Heart left ventricle (tissue), 16 donors: ENCODE measurements around the gene KRT86. TPM values are rescaled to one million over a fixed set of nuclear protein-coding genes. Genes with fewer than 3 reads are reported as not detected.

Experiments used
- ATAC-seq, 4 donors: fragments of 200-7000 bp; cut with Tn5 transposase; one replicate each; pipeline ENCODE4 v1.9.1; 2020 to 2022; ENCODE audit warnings: moderate library complexity in 4 of 4, mild to moderate bottlenecking in 3 of 4, moderate number of reproducible peaks in 1 of 4
- DNase-seq, 5 donors: peaks; one replicate each; pipeline ENCODE4 v3.0.0-alpha.2; 2020
- H3K27ac ChIP-seq, 12 donors: fragments of 200-600 bp; sonication (generic) in 4 of 12; one replicate each; pipeline versions ENCODE4 v1.5.0 to v1.8.0; 2016 to 2022; ENCODE audit warnings: mild to moderate bottlenecking in 2 of 12
- H3K27me3 ChIP-seq, 9 donors: fragments of 200-600 bp; sonication (generic) in 2 of 9; one replicate each; pipeline versions ENCODE4 v1.5.1 to v1.8.0; 2016 to 2022; ENCODE audit warnings: mild to moderate bottlenecking in 3 of 9
- H3K36me3 ChIP-seq, 9 donors: fragments of 200-600 bp; sonication (generic) in 2 of 9; one replicate each; pipeline versions ENCODE4 v1.5.0 to v1.8.0; 2018 to 2022; ENCODE audit warnings: mild to moderate bottlenecking in 2 of 9
- H3K4me1 ChIP-seq, 12 donors: fragments of 200-600 bp; sonication (generic) in 4 of 12; one replicate each; pipeline versions ENCODE4 v1.5.0 to v1.8.0; 2016 to 2022; ENCODE audit warnings: mild to moderate bottlenecking in 3 of 12
- H3K4me3 ChIP-seq, 12 donors: fragments of 200-600 bp; sonication (generic) in 4 of 12; one replicate each; pipeline versions ENCODE4 v1.5.0 to v1.8.0; 2017 to 2022; ENCODE audit warnings: mild to moderate bottlenecking in 9 of 12, moderate library complexity in 4 of 12
- H3K9me3 ChIP-seq, 12 donors: fragments of 200-600 bp; sonication (generic) in 4 of 12; one replicate each; pipeline versions ENCODE4 v1.5.0 to v1.8.0; 2016 to 2022; ENCODE audit warnings: mild to moderate bottlenecking in 1 of 12
- POLR2A ChIP-seq, 2 donors: fragments of 450-650 bp; IDR thresholded peaks; one replicate each; pipeline ENCODE4 v1.6.1; 2017; ENCODE audit warnings: antibody characterized with exemption in 2 of 2, mild to moderate bottlenecking in 2 of 2, moderate library complexity in 2 of 2
- WGBS, 4 donors: extraction: QIAGEN DNeasy Blood & Tissue Kit in 2 of 4; methylation state at CpG; one replicate each; pipeline versions ENCODE4 v1.1.5 to v1.1.7; 2013 to 2018; 5-methylcytosine and 5-hydroxymethylcytosine counted together
- intact Hi-C, 10 donors: fragments of 100-400 bp; cut with DNase I; formaldehyde crosslinking; loops; one replicate each; pipeline versions ENCODE4 v1.11.1 to v1.14.2; 2022
- polyA plus RNA-seq, 2 donors: library from polyadenylated mRNA; stranded (reverse); fragments of 200-250 nt; gene quantifications; one replicate each; pipeline ENCODE4 v1.2.3, GENCODE V29; 2013
- total RNA-seq, 9 donors: library from RNA; depleted of rRNA in 2 of 9; stranded (reverse); fragments of >200 nt in 2 of 9; fragmentation: NEBNext Ultra II Directional in 3 of 9; extraction: Animal tissue kit (Norgen Biotek cat#: 25700) in 3 of 9; gene quantifications; one replicate each; pipeline versions ENCODE4 v1.1.0 to v1.2.4, GENCODE V29; 2016 to 2023
- TF ChIP-seq, protein P1 (sequence below), 12 donors: fragments of 200-600 bp; sonication (generic) in 4 of 12; IDR thresholded peaks; one replicate each; pipeline versions ENCODE4 v1.5.0 to v1.8.0; 2018 to 2022; ENCODE audit warnings: antibody characterized with exemption in 12 of 12, mild to moderate bottlenecking in 5 of 12
- donor health status: ischemic (EF 13 %, LVEDD 7.1; RV severe dilation, severe dysfunction).
- donor health status: healthy with polysubstance abuse.
- donor health status: DM: no; HTN: yes; CAD: no.
- donor health status: DM: no; HTN: no; CAD: no.
- donor health status: ischemic (EF 25% LVEDD 6.9; RV normal size, moderate dysfunction).
- donor health status: ischemic (EF 25% LVEDD 5.7; RV mildly dilated, moderate dysfunction).
- donor health status: healthy.
- donor health status: DM: yes; HTN: yes; CAD: no.
- donor health status: ischemic (EF 35%, LVEDD 5.7; RV mildly dilated, moderate dysfunction).
- donor health status: nonischemic (EF 11% LVEDD 7.7; RV severe dilation, severe dysfunction).
- donor health status: DM: yes; HTN: yes; CAD: no.
- donor health status: PGD.
- donor health status: ischemic (EF 29% LVEDD 5.4; RV normal size, mild dysfunction).
- donor health status: nonischemic (EF 23%, LVEDD 6.1; RV moderate dilation, normal function).

Gene KRT86
- total and polyA plus RNA-seq, 11 donors: not detected

DNA sequence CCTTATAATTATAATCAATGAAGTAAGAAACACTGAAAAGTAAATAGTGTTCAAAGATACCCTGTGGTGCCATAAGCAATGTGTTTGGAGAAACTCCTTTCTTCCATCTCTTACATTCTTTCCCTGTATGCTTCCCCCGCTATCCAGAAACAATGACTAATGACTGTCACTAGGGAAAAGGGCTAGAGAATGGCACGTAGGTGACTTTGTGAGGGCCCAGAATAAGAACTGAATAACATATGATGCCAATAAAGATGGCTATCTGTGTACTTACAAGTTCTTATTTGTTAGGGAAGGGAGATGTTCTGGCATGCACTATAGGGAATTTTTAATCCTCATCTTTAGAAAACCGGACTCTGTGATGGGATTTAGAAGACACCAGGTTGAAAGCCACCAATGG lies 46.1 kb upstream of the KRT86 start:
- H3K36me3 ChIP-seq: no peaks in the 10 kb centered on the region
- H3K27ac ChIP-seq: no peak overlapping the region
- TF ChIP-seq, protein P1, sequence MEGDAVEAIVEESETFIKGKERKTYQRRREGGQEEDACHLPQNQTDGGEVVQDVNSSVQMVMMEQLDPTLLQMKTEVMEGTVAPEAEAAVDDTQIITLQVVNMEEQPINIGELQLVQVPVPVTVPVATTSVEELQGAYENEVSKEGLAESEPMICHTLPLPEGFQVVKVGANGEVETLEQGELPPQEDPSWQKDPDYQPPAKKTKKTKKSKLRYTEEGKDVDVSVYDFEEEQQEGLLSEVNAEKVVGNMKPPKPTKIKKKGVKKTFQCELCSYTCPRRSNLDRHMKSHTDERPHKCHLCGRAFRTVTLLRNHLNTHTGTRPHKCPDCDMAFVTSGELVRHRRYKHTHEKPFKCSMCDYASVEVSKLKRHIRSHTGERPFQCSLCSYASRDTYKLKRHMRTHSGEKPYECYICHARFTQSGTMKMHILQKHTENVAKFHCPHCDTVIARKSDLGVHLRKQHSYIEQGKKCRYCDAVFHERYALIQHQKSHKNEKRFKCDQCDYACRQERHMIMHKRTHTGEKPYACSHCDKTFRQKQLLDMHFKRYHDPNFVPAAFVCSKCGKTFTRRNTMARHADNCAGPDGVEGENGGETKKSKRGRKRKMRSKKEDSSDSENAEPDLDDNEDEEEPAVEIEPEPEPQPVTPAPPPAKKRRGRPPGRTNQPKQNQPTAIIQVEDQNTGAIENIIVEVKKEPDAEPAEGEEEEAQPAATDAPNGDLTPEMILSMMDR (IDR thresholded peaks at IDR 0.05): no peak
- TF ChIP-seq POLR2A (IDR thresholded peaks at IDR 0.05): no peak
- no peak for DNase-seq
- intact Hi-C loops: loop anchor here in 1 of 10 donors (10.0 kb wide), 1 partner anchor 46 kb away; the partner anchor contains the start of gene KRT86
- H3K27me3 ChIP-seq: peaks cover 3 to 22% (median 13%) of the 10 kb centered on the region in 9 donors
- 46 to 82% (median 58%) methylated on average over 3 of the region's 3 CpGs for WGBS, 4 donors
- no peak for ATAC-seq
- peaks cover 0 to 29% (median 15%) of the 10 kb centered on the region in 12 donors for H3K4me1 ChIP-seq
- no peak overlapping the region for H3K4me3 ChIP-seq
- H3K9me3 ChIP-seq: no peaks in the 10 kb centered on the region

DNA sequence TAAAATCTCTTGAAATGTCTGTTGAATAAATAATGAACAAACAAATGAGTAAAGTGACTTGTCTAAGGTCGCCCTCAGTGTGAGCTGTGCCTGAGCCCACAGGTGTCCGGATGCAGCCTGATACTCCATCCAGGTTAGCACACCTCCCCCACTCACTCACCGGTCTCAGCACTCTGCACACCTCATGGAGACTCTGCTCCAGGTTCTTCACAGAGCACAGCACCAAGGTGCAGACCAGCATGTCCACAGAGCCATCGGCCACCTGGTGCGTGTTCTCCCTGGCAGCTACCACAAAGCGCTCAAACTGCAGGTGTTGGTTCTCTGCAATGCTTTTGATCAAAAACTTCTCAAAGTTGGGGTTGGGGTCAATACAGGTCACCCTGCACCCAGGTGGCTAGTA lies 45.5 kb upstream of the KRT86 start:
- intact Hi-C loops: loop anchor here in 1 of 10 donors (10.0 kb wide), 1 partner anchor 46 kb away; the partner anchor contains the start of gene KRT86
- no peak for ATAC-seq
- Histone ChIP-seq H3K4me3 (no peak overlapping the region), H3K27ac (no peak overlapping the region), H3K36me3 (no peaks in the 10 kb centered on the region), H3K4me1 (peaks cover 0 to 34% (median 17%) of the 10 kb centered on the region in 12 donors), H3K9me3 (no peaks in the 10 kb centered on the region), H3K27me3 (peaks cover 7 to 26% (median 19%) of the 10 kb centered on the region in 9 donors)
- TF ChIP-seq POLR2A (IDR thresholded peaks at IDR 0.05): no peak
- TF ChIP-seq, protein P1 (IDR thresholded peaks at IDR 0.05): no peak
- DNase-seq: peak in 1 of 5 donors; percentile 60
- WGBS, 4 donors: 90 to 98% (median 94%) methylated on average over 6 of the region's 6 CpGs

DNA sequence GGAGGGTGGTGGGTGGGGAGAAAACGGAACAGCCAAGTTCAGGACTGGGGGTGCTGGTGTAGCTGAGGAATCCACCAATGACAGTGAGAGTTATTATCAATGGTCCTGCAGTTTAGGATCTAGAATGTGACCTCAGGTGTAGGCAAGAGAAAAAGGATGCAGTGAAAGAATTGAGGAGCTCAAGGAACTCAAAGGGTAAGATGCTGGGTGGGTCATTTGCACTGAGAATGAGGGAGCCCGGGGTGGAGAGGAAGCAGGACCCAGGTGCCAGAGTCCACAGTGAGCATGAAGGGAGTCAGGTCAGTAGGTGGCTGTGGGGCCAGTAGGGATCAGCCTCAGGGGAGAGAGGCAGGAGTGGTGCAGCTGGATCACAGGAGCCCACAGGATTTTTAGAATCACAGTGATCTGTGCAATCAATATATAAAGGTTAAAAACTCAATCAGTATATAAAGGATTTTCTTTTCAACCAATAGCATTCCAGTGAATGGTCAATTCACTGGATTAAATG lies 44.6 kb upstream of the KRT86 start:
- Histone ChIP-seq H3K9me3 (no peaks in the 10 kb centered on the region), H3K4me3 (no peak overlapping the region), H3K27ac (no peak overlapping the region), H3K27me3 (peaks cover 10 to 30% (median 22%) of the 10 kb centered on the region in 9 donors), H3K4me1 (peaks cover 0 to 37% (median 17%) of the 10 kb centered on the region in 12 donors), H3K36me3 (no peaks in the 10 kb centered on the region)
- ATAC-seq (no peak), DNase-seq (peak in 1 of 5 donors; percentile 4)
- intact Hi-C loops: loop anchor here in 1 of 10 donors (10.0 kb wide), 1 partner anchor 45 kb away; the partner anchor contains the start of gene KRT86
- no peak for TF ChIP-seq POLR2A (IDR thresholded peaks at IDR 0.05)
- TF ChIP-seq, protein P1 (IDR thresholded peaks at IDR 0.05): no peak
- WGBS, 4 donors: 75 to 89% (median 83%) methylated on average over 2 of the region's 2 CpGs

DNA sequence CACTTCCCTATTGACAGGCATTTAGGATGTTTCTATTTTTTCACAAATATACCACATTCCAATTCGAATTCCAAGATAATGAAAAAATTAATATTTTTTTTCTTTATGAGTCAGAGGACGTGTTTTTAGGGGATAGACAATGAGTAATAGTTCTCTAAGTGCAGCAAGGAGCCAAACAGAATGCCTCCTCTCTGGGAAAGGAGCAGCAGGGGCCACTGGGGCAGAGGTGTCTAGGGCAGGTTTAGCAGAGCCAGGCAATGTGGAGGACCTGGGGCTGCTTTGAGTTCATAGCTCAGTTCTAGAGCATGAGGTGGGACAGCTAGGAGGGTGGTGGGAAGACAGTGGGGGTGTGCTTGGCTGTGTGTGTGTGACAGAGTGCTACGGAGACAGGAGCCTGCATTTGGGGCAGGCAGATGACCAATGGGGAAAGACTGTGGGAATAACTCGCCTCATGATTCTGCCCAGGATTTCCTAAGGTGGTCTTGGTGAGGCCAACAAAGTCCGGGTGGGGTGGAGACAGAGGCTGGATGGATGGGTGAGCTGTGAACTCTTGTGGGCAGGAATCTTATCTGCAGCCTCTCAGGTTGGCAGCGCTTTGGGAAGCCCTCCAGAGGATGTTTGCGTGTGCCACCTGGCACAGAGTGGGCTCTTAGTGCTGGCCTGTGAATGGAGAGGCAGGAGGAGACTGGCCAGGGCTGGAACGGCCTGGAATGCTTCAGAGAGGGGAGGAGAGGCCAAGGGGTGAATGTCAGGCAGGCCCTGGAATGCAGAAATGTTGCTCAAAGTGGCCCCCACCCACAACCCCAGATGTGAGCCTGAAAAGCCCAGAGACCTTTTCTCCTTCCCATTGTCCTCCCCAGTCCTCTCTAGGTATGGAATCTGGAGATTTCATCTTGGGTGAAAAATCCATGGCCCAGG lies 43.8 kb upstream of the KRT86 start:
- TF ChIP-seq, protein P1 (IDR thresholded peaks at IDR 0.05): no peak
- no peak for TF ChIP-seq POLR2A (IDR thresholded peaks at IDR 0.05)
- peak overlapping the region in 1 of 12 donors; percentile 5 for H3K27ac ChIP-seq
- no peak overlapping the region for H3K4me3 ChIP-seq
- no peaks in the 10 kb centered on the region for H3K9me3 ChIP-seq
- intact Hi-C loops: no loop called here
- H3K4me1 ChIP-seq: peaks cover 0 to 43% (median 17%) of the 10 kb centered on the region in 12 donors
- no peaks in the 10 kb centered on the region for H3K36me3 ChIP-seq
- ATAC-seq: peak; percentile 82 to 90 (median 86)
- 53 to 58% (median 56%) methylated on average over 8 of the region's 8 CpGs for WGBS, 4 donors
- H3K27me3 ChIP-seq: peaks cover 10 to 35% (median 22%) of the 10 kb centered on the region in 9 donors
- peak in 3 of 5 donors; percentile 25 to 68 (median 65) for DNase-seq
